OCI-LY7 (cell line): ENCODE measurements around the gene FBXO47. TPM values are rescaled to one million over a fixed set of nuclear protein-coding genes. Genes with fewer than 3 reads are reported as not detected.

Source experiments
- BruUV-seq: library from RNA; stranded (reverse); fragments of 400-500 nt; replicated peaks from 2 replicates; lab custom pipeline; 2021; lab: Mats Ljungman, UMichigan
- CTCF ChIA-PET: fragments of 300-600 bp; sonication (Branson Sonifier 250); formaldehyde crosslinking; loops from one replicate; lab custom pipeline; 2022; ENCODE audit warnings: antibody characterized with exemption; ENCODE audit not compliant: unreplicated experiment; lab: Charles Lee
- POLR2A ChIA-PET: fragments of 300-600 bp; sonication (Branson Sonifier 250); formaldehyde crosslinking; loops from one replicate; lab custom pipeline; 2022; ENCODE audit warnings: antibody characterized with exemption; lab: Charles Lee
- DNase-seq: peaks from one replicate; pipeline ENCODE4 v3.0.0-alpha.2; 2015; ENCODE audit warnings: low spot score
- H2AFZ ChIP-seq: fragments of 200-600 bp; sonication (generic), shearing (Covaris generic); 2 replicates; pipeline ENCODE4 v1.6.1; 2014; ENCODE audit warnings: mild to moderate bottlenecking, antibody characterized with exemption, low read length, moderate library complexity
- H3K27ac ChIP-seq: fragments of 200-600 bp; sonication (generic); 2 replicates; pipeline ENCODE4 v1.5.1; 2014; ENCODE audit warnings: mixed run types, low read depth, mild to moderate bottlenecking, moderate library complexity, low read length, inconsistent platforms; ENCODE audit not compliant: poor library complexity, severe bottlenecking
- H3K36me3 ChIP-seq: fragments of 200-600 bp; sonication (generic); 2 replicates; pipeline ENCODE4 v1.6.1; 2014; ENCODE audit warnings: mild to moderate bottlenecking, antibody characterized with exemption, low read length, moderate library complexity, mixed read lengths; ENCODE audit not compliant: insufficient read depth
- H3K4me1 ChIP-seq: fragments of 200-600 bp; sonication (generic); 2 replicates; pipeline ENCODE4 v1.5.1; 2014; ENCODE audit warnings: mild to moderate bottlenecking, low read length; ENCODE audit not compliant: insufficient read depth, poor library complexity, severe bottlenecking
- H3K4me2 ChIP-seq: fragments of 200-600 bp; sonication (generic); 2 replicates; pipeline ENCODE4 v1.6.1; 2014; ENCODE audit warnings: mild to moderate bottlenecking, low read length
- H3K4me3 ChIP-seq: fragments of 200-600 bp; sonication (generic); 2 replicates; pipeline ENCODE4 v1.5.1; 2014; ENCODE audit warnings: mild to moderate bottlenecking, low read depth, low read length; ENCODE audit not compliant: poor library complexity, severe bottlenecking
- H3K79me2 ChIP-seq: fragments of 200-600 bp; sonication (generic); 2 replicates; pipeline ENCODE4 v1.6.1; 2016; ENCODE audit warnings: low read depth, mild to moderate bottlenecking, low read length, moderate library complexity, mixed read lengths; ENCODE audit not compliant: insufficient read depth
- H3K9me2 ChIP-seq: fragments of 200-600 bp; sonication (generic); 2 replicates; pipeline ENCODE4 v1.6.1; 2016; ENCODE audit warnings: mild to moderate bottlenecking, low read length, mixed read lengths; ENCODE audit not compliant: insufficient read depth
- H3K9me3 ChIP-seq: fragments of 200-600 bp; sonication (generic); 2 replicates; pipeline ENCODE4 v1.6.1; 2014; ENCODE audit warnings: mild to moderate bottlenecking, mixed run types, low read length, mixed read lengths
- H4K20me1 ChIP-seq: fragments of 200-600 bp; sonication (generic); 2 replicates; pipeline ENCODE4 v1.6.1; 2014; ENCODE audit warnings: mild to moderate bottlenecking, antibody characterized with exemption, low read length, moderate library complexity, mixed read lengths; ENCODE audit not compliant: insufficient read depth
- CTCF ChIP-seq: fragments of 200-600 bp; sonication (generic); conservative IDR thresholded peaks from 2 replicates; pipeline ENCODE4 v1.5.1; 2014; ENCODE audit warnings: mild to moderate bottlenecking, antibody characterized with exemption, low read length, moderate library complexity, mixed read lengths
- EZH2phosphoT487 ChIP-seq: fragments of 200-600 bp; sonication (generic); IDR thresholded peaks from 2 replicates; pipeline ENCODE4 v1.6.1; 2018; ENCODE audit warnings: low read depth, borderline replicate concordance, mild to moderate bottlenecking, mixed run types, antibody characterized with exemption, low read length, moderate library complexity, mixed read lengths
- intact Hi-C: fragments of 100-400 bp; cut with micrococcal nuclease; formaldehyde crosslinking; loops from one replicate; pipeline ENCODE4 v1.10.0; 2022; ENCODE audit not compliant: unreplicated experiment
- total RNA-seq, 2 experiments: library from RNA; depleted of rRNA in 1 of 2; stranded (reverse); fragments of >200 nt in 1 of 2; shearing (Covaris generic) in 1 of 2; gene quantifications; 2 replicates each; pipeline ENCODE4 v1.2.3, GENCODE V29; 2014 to 2022

Gene FBXO47
- total RNA-seq, 2 experiments from 2014 or later, result 0.13 TPM; not detected in 1

- Histone ChIP-seq H3K9me2 (no peaks in the 10 kb centered on the region), H3K27ac (no peak overlapping the region), H3K4me3 (no peak overlapping the region), H3K79me2 (no peaks in the 10 kb centered on the region), H4K20me1 (no peaks in the 10 kb centered on the region), H3K4me1 (no peaks in the 10 kb centered on the region), H2AFZ (no peak overlapping the region), H3K4me2 (no peak overlapping the region), H3K36me3 (no peaks in the 10 kb centered on the region), H3K9me3 (no peaks in the 10 kb centered on the region)
- BruUV-seq, result no TSS peak
- TF ChIP-seq EZH2phosphoT487, result no peak
- no peak for TF ChIP-seq CTCF
- intact Hi-C loops, result no loop called here
- ChIA-PET CTCF (no interaction called here), POLR2A (no interaction called here)
- DNase-seq, result no peak
Observed at GRCh38 chr17:39002991-39003715, 36.0 kb upstream of the FBXO47 start.

- Histone ChIP-seq H3K27ac (no peak overlapping the region), H3K4me2 (no peak overlapping the region), H3K4me1 (no peaks in the 10 kb centered on the region), H3K79me2 (no peaks in the 10 kb centered on the region), H3K4me3 (no peak overlapping the region), H2AFZ (no peak overlapping the region), H3K36me3 (no peaks in the 10 kb centered on the region), H3K9me2 (no peaks in the 10 kb centered on the region), H3K9me3 (peaks cover 10% of the 10 kb centered on the region; the same call in 1 of the 2 replicates), H4K20me1 (no peaks in the 10 kb centered on the region)
- no peak for DNase-seq
- intact Hi-C loops, result no loop called here
- ChIA-PET CTCF (no interaction called here), POLR2A (no interaction called here)
- no TSS peak for BruUV-seq
- TF ChIP-seq CTCF (no peak), EZH2phosphoT487 (no peak)
Observed at GRCh38 chr17:39001703-39002637, 34.8 kb upstream of the FBXO47 start.
